Ramos (cell line): ENCODE measurements around the gene SINHCAF.
"Not testable (repeated sequence)": the region's sequence is repeated elsewhere in the genome, so short reads cannot be mapped to it uniquely, and the experiment has no call there.

Experiments used
- in situ Hi-C: fragments of 300-500 bp; cut with MboI; formaldehyde crosslinking; loops from one replicate; pipeline ENCODE4 v1.14.3; 2022; ENCODE audit warnings: low sequenced_read_pairs; ENCODE audit not compliant: unreplicated experiment

Gene SINHCAF

DNA sequence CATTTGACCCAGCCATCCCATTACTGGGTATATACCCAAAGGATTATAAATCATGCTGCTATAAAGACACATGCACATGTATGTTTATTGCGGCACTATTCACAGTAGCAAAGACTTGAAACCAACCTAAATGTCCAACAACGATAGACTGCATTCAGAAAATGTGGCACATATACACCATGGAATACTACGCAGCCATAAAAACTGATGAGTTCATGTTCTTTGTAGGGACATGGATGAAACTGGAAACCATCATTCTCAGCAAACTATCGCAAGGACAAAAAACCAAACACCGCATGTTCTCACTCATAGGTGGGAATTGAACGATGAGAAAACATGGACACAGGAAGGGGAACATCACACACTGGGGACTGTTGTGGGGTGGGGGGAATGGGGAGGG, 52.2 kb downstream of the SINHCAF start:
- in situ Hi-C loops = not testable (repeated sequence)

DNA sequence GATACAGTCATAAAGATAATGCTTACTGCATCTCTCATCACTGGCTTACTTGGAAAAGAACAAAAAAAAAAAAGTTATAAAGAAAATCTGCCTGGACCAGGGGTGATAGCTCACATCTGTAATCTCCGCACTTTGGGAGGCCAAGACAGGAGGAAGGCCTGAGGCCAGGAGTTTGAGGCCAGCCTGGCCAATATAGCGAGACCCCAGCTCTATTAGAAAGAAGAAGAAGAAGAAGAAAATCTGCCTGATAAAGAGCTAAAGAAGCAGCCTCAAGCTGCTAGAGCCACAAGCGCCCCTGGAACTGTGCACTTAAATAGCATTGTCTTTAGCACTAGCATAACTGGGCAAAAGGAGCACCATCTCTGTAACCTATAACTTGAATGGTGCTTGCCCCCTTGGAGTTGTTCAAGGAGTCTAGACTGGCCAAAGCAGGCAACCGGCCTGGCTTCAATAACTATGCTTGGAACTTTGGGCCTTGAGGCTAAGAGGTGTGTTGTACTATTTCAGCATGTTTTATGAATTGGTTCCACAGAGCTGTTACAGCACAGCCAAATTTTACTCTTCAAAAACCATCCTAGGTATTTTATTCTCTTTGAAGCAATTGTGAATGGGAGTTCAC, 53.2 kb downstream of the SINHCAF start:
- in situ Hi-C loops = no loop called here

DNA sequence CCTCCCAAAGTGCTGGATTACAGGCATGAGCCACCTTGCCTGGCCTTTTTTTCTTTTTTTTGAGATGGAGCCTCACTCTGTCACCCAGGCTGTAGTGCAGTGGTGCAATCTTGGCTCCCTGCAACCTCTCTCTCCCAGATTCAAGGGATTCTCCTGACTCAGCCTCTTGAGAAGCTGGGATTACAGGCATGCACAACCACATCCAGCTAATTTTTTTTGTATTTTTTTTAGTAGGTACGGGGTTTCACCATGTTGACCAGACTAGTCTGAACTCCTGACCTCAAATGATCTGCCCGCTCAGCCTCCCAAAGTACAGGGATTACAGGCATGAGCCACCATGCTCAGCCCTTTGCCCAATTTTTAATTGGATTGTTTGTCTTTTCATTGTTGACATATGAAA, 58.0 kb downstream of the SINHCAF start:
- in situ Hi-C loops = no loop called here

- in situ Hi-C loops = no loop called here
Observed at GRCh38 chr12:31265722-31266121, 60.2 kb downstream of the SINHCAF start.

DNA sequence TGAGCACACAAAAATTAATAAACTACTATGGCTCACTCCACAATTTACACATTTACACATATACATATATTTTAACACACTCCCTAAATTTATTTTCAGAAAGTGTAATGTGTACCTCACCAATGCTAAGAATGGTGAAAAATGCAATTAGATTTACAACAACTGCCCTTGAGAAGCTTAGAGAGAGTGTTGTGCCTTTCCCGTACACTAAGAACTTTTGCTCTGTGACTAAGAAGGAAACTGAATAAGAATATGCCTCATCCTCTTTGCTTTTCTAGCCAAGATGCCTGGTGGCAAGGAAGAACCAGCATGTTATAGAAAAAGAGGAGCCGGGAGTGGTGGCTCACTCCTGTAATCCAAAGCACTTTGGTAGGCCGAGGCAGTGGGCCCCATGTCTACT, 62.3 kb downstream of the SINHCAF start:
- in situ Hi-C loops = no loop called here

- in situ Hi-C loops = no loop called here
Observed at GRCh38 chr12:31261744-31262143, 64.2 kb downstream of the SINHCAF start.

DNA sequence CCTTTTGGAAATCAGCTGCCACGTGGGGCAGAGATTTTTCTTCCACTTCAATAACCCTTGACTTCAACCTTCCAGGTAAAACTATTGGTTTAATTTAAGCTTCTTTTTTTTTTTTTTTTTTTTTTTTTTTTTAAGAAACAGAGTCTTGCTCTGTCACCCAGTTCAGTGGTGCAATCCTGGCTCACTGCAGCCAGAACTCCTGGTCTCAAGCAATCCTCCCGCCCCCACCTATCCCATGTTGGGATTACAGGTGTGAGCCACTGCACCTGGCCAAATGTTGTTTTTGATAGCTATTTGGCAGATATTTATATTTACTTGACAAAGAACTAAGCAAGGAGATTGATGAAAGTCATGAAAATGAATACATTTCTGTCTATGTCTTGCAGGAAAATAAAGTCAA, 65.1 kb downstream of the SINHCAF start:
- in situ Hi-C loops = no loop called here

GRCh38 chr12:31259136-31259886, 66.6 kb downstream of the SINHCAF start:
- in situ Hi-C loops = no loop called here

DNA sequence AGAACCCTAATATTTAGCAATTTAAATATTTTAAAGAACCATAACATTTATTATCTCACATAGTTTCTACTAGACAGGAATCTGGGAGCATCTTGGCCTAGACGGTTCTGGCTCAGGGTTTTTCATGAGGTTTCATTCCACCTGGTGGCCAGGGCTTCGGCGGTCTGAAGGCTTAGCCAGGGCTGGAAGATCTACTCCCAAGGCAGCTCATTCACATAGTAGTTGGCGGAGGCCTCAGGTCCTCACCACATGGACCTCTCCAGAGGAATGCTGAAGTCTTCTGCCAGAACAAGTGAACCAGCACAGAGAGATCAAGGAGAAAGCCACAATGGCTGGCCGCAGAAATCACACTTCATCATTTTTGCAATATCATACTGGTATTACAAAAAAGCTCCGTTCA, 68.2 kb downstream of the SINHCAF start:
- in situ Hi-C loops = no loop called here

- in situ Hi-C loops = not testable (repeated sequence)
Observed at GRCh38 chr12:31251707-31252611, 74.0 kb downstream of the SINHCAF start.

GRCh38 chr12:31250179-31250578, 75.8 kb downstream of the SINHCAF start:
- in situ Hi-C loops = no loop called here

- in situ Hi-C loops = no loop called here
Observed at GRCh38 chr12:31249356-31249755, 76.6 kb downstream of the SINHCAF start.

DNA sequence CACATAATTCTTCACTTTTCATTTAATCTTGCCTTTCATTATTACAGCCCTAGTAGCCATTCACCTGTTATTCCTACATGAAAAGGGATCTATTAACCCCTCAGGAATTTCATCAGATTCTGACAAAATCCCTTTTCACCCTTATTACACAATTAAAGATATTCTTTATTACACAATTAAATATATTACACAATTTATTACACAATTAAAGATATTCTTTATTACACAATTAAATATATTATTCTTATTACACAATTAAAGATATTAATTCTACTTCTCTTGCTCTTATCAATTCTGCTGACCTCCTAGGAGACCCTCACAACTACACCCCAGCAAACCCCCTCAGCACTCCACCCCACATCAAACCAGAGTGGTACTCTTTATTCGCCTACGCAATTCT, 77.1 kb downstream of the SINHCAF start:
- in situ Hi-C loops = no loop called here

DNA sequence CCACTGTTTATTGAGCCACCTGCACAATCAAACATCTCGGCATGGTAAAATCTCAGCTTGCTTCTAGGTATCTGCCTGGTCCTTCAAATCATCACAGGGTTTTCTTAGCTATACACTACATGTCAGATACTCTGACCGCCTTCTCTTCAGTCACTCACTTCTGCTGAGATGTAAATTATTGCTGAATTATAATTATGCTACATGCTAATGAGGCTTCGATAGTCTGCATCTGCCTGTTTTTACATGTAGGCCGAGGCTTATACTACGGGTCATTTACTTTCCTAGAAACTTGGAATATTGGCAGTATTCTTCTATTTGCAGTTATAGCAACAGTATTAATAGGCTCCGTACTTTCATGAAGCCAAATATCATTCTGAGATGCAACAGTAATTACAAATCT, 77.6 kb downstream of the SINHCAF start:
- in situ Hi-C loops = no loop called here

DNA sequence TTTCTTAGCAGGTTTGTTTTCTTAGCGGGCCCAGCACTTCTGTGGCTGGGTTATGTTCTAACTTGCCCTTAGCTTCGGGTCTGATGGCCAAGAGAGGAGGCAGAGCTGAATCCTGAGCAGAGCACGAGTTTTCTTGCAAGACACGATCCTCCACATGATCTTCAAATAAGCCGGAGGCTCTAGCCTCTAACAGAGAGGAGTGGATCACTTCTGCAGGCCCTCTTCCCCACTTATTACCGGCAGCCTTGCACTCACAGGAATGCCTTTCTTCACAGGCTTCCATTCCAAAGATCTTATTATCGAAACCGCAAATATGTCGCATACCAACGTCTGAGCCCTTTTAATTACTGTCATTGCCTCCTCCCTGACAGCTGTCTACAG, 79.5 kb downstream of the SINHCAF start:
- in situ Hi-C loops = no loop called here

GRCh38 chr12:31245822-31246469, 80.0 kb downstream of the SINHCAF start:
- in situ Hi-C loops = no loop called here

- in situ Hi-C loops = not testable (repeated sequence)
Observed at GRCh38 chr12:31242418-31242817, 83.5 kb downstream of the SINHCAF start.

DNA sequence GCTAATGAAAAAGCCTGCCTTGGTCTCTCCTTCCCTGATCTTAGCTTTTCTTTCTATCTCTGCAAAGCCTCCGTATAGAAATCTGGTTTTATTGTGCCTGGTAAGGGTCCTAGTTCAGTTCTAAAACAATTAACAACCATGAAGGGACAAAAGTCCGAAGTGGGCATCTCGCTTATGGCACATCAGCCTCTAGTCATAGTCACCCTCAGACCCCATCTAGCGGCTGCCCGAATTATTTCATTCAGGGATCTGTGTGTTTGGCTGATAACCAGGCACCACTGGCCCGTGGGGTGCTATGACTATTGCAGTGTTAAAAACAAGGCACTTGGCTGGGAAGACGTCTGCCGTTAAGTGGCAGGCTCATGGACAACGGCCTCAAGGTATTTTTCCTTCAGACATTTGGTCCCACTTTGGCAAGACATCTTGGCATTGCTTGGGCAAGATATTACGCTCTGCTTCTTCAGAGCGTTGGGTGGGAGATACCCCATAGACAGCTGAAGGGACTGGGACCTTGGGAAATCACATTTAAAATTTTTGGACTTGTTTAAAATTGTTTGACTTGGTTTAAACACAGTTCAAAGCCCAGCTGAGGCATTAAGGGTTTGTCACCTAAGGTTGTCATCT, 87.1 kb downstream of the SINHCAF start:
- in situ Hi-C loops = loop anchor here (10.0 kb wide), 2 partner anchors 104 to 394 kb away; no protein-coding TSS in a partner anchor

DNA sequence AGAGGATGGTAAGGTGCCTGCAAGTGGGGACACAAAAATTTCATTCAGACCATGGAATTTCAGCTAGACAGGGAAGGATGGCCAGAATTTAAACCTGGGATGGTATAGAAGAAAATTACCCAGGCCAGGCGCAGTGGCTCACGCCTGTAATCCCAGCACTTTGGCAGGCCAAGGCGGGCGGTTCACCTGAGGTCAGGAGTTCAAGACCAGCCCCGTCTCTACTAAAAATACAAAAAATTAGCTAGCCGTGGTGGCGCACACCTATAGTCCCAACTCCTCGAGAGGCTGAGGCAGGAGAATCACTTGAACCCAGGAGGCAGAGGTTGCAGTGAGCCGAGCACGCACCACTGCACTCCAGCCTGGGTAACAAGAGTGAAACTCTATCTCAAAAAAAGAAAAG, 87.6 kb downstream of the SINHCAF start:
- in situ Hi-C loops = loop anchor here (10.0 kb wide), 2 partner anchors 104 to 394 kb away; no protein-coding TSS in a partner anchor
